ENCODE data around the gene XPR1. TPM values are rescaled to one million over a fixed set of nuclear protein-coding genes. Genes with fewer than 3 reads are reported as not detected.
"Not testable (repeated sequence)": the region's sequence is repeated elsewhere in the genome, so short reads cannot be mapped to it uniquely, and the experiment has no call there.

XPR1 gene
- total RNA-seq, 1 donor from 2014 or later: 380 TPM

DNA sequence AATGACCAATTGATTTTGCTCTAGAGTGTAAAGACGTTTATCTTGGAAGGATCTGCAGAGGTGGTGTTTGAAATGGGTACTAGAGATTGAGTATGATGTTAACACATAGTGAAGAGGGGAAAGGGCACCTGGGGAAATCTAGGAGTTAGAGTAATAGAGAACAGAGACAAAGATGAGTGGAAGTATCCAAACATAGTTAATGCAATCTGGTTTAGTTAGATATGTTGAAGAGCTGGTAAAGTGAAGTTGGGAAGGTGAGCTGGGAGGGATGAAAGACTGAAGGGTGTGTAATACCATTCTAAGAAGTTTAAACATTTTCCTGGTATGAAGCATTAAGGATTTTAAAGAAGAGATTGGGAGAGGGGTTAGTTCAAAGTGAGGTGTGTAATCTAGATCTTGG is 11.0 kb downstream of the XPR1 start:
- FAIRE-seq (no peak), DNase-seq (ENCODE audit: low spot score in 2 of 2) (no peak)

- FAIRE-seq: no peak
- DNase-seq (ENCODE audit: low spot score in 2 of 2): no peak
Observed at GRCh38 chr1:180643693-180644092, 11.9 kb downstream of the XPR1 start.

DNA sequence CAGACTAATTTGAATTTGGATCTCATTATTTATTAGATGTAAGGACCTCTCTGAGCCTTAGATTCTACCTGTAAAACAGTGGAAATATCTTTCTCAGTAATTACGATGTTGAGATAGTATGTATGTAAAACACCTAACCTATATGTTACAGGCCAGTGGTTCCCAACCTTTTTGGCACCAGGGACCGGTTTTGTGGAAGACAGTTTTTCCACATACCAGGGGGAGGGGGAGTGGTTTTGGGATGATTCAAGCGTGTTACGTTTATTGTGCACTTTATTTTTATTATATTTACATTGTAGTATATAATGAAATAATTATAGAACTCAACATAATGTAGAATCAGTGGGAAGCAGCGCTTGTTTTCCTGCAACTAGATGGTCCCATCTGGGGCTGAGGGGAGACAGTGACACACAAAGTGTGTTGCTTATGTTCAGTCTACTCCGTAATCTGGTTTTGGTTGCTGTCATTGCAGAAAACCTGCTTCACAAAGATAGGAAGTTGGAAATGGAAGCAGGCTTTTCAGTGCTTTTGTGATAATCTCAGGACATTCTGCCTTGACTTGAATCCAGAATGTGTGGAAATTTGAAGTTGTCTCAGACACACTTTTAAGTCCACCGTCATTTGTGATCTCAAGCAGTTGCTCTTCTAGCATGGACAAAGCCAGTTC is 12.8 kb downstream of the XPR1 start:
- DNase-seq (ENCODE audit: low spot score in 2 of 2) (no peak), FAIRE-seq (no peak)

- not testable (repeated sequence) for DNase-seq (ENCODE audit: low spot score in 2 of 2); FAIRE-seq
Observed at GRCh38 chr1:180645261-180645660, 13.4 kb downstream of the XPR1 start.

DNA sequence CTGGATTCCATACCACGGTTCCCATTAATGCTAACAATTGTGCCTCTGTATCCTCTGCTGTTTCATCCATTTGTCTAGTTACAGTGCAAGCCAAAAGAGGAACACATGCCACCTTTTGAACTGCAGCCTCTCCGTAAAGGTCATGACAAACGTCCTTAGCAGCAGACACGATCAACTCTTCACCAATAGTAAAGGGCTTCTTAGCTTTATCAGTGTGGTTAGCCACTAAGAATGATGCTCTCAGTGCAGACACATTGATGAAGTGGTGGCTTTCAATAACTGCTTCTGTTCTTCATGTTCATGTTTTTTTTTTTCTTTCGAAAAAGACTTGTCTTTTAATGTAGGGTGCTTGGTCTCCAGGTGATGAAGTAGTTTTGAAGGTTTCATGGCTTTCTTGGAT is 14.3 kb downstream of the XPR1 start:
- no peak for FAIRE-seq
- no peak for DNase-seq (ENCODE audit: low spot score in 2 of 2)

GRCh38 chr1:180646547-180646946 is 14.7 kb downstream of the XPR1 start:
- FAIRE-seq: no peak
- DNase-seq (ENCODE audit: low spot score in 2 of 2): no peak

- DNase-seq (ENCODE audit: low spot score in 2 of 2): no peak
- FAIRE-seq: no peak
Observed at GRCh38 chr1:180652792-180653191, 21.0 kb downstream of the XPR1 start.

- FAIRE-seq: no peak
Observed at GRCh38 chr1:180662709-180663108, 30.9 kb downstream of the XPR1 start.

DNA sequence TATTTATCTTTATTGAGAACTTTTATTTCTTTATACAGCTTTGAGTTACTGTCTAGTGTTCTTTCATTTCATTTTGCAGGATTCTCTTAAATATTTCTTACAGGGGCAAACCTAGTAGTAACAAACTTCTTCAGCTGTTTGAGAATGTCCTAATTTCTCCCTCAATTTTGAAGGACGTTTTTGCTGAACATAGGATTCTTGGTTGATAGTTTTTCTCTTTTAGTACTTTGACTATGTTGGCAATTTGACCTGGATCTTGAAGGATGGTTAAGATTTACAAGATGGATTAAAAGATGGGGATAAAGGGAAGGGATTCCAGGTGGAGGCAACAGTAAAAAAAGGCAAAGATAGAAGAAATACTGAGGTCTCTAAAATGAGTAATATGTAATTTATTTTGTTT is 38.9 kb downstream of the XPR1 start:
- FAIRE-seq (no peak), DNase-seq (ENCODE audit: low spot score in 2 of 2) (no peak)

More at GRCh38 chr1:180662709-180663108, 30.9 kb downstream of the XPR1 start:
- DNase-seq (ENCODE audit: low spot score in 2 of 2): no peak

- DNase-seq (ENCODE audit: low spot score in 2 of 2) (no peak), FAIRE-seq (no peak)
Observed at GRCh38 chr1:180672105-180672504, 40.3 kb downstream of the XPR1 start.

DNA sequence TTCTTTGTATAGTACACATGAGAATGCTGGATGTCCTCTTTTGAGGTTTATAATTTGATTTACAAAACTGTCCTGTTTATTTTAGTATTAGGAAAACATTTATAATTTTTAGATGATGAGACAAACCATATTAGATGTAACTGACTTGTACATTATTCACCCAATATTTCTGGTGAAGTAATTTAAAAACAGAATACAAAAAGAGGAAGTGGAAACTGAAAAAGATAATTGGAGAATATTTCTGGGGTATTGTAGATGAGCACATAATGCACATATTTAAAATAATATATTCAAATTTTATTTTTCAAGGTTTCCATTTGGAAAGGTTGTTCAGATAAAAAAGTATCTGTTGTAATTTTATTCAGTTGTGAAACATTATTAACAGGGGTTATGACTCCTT is 40.7 kb downstream of the XPR1 start:
- FAIRE-seq: peak; percentile 23

GRCh38 chr1:180674603-180675530 is 43.0 kb downstream of the XPR1 start:
- no peak for FAIRE-seq
- no peak for DNase-seq (ENCODE audit: low spot score in 2 of 2)

More for the DNA sequence above, 40.7 kb downstream of the XPR1 start:
- no peak for DNase-seq (ENCODE audit: low spot score in 2 of 2)

DNA sequence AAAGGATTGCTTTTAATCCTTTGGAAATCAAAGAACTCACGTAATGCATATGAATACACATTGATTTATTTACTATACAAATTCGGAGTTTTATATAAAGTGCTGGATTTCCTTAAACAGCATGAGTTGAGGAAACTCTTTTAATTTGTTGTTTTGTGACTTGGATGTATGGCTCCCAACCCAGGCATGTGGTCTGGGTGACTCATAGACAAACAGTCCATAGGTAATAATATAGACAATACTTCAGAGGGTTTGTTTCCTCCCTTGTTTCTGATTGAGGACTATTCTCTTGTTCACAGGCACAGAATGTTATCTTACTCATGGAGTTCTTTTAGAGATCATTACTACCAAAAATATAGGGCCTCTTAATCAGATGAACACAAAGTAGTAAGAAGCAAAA is 43.8 kb downstream of the XPR1 start:
- FAIRE-seq: no peak
- DNase-seq (ENCODE audit: low spot score in 2 of 2): no peak

GRCh38 chr1:180680558-180681144 is 48.8 kb downstream of the XPR1 start:
- DNase-seq (ENCODE audit: low spot score in 2 of 2) (no peak), FAIRE-seq (no peak)

- not testable (repeated sequence) for FAIRE-seq; DNase-seq (ENCODE audit: low spot score in 2 of 2)
Observed at GRCh38 chr1:180683117-180683516, 51.3 kb downstream of the XPR1 start.

DNA sequence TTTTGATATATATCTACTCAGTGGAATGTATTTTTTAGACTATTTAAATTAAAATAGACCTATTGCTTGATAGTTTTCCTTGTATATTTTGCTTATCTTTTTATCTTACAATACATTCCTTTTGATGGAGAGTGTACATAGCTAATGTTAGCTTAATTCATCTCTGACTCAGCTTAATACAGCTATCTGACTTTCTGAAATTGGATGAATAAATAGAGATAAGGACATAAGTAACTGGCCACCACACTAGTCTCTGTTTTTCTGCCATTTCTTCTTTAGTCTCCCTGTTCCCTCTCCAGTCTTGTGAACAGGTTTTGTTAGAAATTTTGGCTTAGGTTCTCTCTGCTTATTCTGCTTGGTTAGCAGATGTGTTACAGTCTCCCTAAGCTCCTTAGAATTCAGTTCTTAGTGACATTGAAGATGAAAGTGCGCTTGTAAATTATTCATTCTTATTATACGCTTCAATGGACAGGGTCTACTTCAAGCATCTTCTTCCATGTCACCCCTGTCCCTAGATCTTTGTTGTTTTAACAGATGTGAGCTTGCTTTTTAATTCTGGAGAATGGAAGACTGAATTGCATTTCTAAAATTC is 59.6 kb downstream of the XPR1 start:
- no peak for FAIRE-seq
- DNase-seq (ENCODE audit: low spot score in 2 of 2): no peak

GRCh38 chr1:180693564-180694244 is 61.9 kb downstream of the XPR1 start:
- DNase-seq (ENCODE audit: low spot score in 2 of 2) (no peak), FAIRE-seq (no peak)

DNA sequence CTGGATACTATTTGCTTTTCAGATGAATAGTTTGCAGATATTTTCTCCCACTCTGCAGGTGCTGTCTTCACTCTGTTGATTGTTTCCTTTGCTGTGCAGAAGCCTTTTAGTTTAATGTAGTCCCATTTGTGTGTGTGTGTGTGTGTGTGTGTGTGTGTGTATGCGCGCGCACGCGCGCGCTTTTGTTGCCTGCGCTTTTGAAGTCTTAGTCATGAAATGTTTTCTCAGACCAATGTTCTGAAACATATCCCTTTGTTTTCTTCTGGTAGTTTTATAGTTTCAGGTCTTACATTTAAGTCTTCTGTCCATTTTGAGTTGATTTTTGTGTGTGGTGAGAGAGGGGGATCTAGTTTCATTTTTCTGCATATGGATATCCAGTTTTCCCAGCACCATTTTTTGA is 63.5 kb downstream of the XPR1 start:
- FAIRE-seq: no peak

DNA sequence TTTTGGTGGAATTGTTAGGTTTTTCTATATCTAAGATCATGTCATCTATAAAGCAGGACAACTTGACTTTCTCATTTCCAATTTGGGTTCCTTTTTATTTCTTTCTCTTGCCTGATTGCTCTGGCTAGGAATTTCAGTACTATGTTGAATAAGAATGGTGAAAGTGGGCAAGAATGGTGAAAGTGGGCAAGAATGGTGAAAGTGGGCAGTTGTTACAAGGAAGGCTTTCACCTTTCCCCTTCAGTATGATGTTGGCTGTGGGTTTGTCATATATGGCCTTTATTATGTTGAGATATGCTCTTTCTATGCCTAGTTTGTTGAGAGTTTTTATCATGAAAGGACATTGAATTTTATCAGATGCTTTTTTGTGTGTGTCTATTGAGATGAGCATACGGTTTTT is 64.5 kb downstream of the XPR1 start:
- FAIRE-seq: no peak
- no peak for DNase-seq (ENCODE audit: low spot score in 2 of 2)

More for the DNA sequence above, 63.5 kb downstream of the XPR1 start:
- no peak for DNase-seq (ENCODE audit: low spot score in 2 of 2)

DNA sequence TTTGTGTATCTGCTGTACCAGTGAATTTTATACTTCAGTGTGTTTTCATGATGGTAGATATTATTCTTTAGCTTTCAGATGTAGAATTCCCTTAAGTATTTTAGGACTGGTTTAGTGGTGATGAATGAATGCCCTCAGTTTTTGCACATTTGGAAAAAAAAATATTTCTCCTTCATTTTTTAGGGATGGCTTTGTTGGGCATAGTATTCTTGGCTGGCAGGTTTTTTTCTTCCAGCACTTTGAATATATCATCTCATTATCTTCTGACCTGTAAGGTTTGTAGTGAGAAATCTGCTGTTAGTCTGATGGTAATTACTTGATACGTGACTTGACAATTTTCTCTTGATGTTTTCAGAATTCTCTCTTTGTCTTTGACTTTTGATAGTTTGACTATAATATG is 66.8 kb downstream of the XPR1 start:
- FAIRE-seq (no peak), DNase-seq (ENCODE audit: low spot score in 2 of 2) (no peak)
